NCI-H1092 (cell line): Measurements from ENCODE around the gene TMEM150B.

Experiments used
- DNase-seq: peaks from one replicate; lab custom pipeline; 2025; lab: John Stamatoyannopoulos, UW

TMEM150B gene

DNA sequence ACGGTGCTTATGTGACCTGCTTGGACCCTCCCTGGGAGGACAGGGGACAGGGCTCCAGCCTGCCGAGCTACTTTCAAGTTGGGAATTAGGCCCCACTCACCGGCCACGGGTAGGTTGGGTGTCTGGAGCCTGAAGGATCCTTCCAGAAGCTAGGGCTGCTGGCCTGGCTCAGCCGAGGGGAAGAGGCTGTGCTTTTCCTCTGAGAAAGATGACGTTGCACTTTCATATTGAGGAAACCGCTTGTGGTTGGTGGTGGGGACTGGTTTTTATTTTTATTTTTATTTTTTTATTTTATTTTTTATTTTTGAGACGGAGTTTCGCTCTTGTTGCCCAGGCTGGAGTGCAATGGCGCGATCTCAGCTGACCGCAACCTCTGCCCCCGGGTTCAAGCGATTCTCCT, at the start of gene TMEM150B:
TMEM150B (minus strand) TSS at position 170 of the 400 bp plus-strand sequence. CDS start 4,305 bp downstream, outside the sequence.
- no peak for DNase-seq

- DNase-seq, result no peak
Observed at GRCh38 chr19:55373993-55374757, 49.0 kb upstream of the TMEM150B start.

DNA sequence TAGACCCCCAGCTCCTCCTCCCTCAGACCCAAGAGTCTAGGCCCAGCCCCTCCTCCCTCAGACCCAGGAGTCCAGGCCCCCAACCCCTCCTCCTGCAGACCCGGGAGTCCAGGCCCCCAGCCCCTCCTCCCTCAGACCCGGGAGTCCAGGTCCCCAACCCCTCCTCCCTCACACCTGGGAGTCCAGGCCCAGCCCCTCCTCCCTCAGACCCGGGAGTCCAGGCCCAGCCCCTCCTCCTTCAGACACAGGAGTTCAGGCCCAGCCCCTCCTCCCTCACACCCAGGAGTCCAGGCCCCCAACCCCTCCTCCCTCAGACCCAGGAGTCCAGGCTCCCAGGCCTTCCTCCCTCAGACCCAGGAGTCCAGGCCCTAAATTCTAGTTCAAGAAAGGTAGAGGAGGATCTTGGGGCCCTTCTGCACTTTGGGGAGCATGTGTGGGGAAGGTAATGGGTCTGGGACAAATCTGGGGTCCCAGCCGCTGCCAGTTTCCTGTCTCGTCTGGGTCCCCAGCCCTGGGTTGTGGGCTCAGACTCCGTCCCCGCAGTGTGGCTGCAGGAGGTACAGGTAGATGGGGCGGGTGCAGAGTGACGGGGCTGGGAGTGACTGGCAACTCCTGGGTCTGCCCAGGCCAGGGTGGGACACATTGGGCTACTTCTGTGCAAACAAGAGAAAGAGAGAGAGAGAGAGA, 48.3 kb upstream of the TMEM150B start:
- no peak for DNase-seq

GRCh38 chr19:55372316-55373081, 47.4 kb upstream of the TMEM150B start:
- no peak for DNase-seq

GRCh38 chr19:55370305-55370988, 45.3 kb upstream of the TMEM150B start, which contains the start of gene IL11:
TSS of gene IL11 (minus strand) at chr19:55370463. CDS start at chr19:55370310, 153 bp downstream.
- DNase-seq, result no peak

GRCh38 chr19:55369653-55370304, 44.6 kb upstream of the TMEM150B start:
- no peak for DNase-seq

DNA sequence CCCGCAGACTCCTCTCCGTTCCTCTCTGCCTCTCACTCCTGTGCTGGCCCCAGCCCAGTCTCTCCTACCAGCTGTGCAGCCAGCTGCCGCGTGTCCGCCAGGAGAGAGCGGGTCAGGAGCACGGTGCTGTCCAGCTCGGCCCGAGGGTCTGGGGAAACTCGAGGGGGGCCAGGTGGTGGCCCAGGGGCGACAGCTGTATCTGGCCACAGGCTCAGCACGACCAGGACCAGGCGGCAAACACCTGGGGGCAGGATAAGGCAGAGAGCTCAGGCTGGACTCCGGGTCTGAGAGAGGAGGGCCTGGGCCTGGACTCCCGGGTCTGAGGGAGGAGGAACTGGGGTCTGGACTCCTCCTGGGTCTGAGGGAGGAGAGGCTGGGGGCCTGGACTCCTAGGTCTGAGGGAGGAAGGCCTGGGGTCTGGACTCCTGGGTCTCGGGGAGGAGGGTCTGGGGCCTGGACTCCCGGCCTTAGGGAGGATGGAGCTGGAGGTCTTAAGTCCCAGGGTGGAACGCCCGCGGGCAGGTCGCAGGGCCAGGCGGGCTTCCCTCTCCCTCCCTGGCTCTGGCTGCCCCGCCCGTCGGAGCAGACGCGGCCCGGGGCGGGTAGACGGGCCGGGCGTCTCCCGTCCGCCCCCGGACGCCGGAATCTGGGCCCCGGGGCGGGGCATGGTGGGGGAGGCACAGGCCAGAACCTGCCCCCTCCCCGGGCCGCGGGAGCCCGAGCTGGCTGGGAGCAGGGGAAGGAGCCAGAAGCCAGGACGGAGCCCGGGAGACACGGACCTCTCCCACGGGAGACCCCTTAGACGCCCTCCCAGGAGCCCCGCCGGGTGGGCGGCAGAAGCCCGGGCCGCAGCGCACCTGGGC, 43.8 kb upstream of the TMEM150B start:
- DNase-seq, result no peak

DNA sequence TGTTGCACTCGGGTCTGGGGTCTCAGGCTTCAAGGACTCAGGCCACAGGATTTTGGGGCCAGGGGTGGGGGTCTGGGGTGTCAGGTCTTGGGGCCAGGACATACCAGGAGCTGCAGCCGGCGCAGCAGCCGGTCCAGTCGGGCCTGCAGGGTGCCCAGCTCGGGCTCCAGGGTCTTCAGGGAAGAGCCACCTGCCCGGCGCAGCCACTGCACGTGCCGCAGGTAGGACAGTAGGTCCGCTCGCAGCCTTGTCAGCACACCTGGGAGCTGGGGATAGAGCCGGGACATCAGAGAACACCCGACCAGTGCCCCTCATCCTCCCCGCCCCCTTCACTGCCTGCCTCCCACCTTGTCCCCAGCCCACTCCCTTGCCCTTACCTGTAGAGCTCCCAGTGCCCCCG, 43.0 kb upstream of the TMEM150B start:
- no peak for DNase-seq

- DNase-seq, result no peak
Observed at GRCh38 chr19:55366790-55367189, 41.6 kb upstream of the TMEM150B start.

- DNase-seq, result no peak
Observed at GRCh38 chr19:55365964-55366363, 40.8 kb upstream of the TMEM150B start.

GRCh38 chr19:55365245-55365644, 40.1 kb upstream of the TMEM150B start:
- DNase-seq, result no peak

DNA sequence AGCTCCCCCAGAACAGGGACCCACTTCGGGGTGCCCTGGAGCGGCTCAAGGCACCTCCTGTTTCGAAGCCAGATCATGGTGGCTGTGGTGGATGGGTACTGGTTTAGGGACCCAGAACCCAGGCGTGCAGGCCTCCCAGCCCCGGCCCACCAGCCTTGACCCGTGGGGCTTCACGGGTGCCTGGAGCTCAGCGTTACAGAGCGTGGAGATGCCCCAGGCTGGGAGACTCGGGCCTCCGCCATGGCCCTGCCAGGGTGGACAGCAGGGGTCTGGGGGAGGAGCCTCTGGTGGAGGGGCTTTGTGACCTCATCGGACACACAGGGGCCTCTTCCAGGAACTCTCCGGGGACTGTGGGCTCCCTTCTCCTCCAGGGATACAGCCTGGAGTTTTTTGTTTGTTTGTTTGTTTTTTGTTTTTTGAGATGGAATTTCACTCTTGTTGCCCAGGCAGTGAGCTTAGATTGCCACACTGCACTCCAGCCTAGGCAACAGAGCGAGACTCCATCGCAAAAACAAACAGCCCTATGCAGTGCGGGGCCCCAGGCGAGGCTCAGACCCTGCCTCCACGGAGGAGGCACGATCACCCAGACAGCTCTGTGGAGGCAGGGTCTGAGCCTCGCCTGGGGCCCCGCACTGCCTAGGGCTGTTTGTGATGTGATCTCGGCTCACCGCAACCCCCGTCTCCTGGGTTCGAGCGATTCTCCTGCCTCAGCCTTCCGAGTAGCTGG, 38.0 kb upstream of the TMEM150B start, which contains the start of gene GARIN5B:
GARIN5B (minus strand) TSS at position 271 of the 727 bp plus-strand sequence; CDS start at position 77, 194 bp downstream.
- DNase-seq, result no peak

GRCh38 chr19:55362174-55362989, 37.2 kb upstream of the TMEM150B start:
- no peak for DNase-seq

DNA sequence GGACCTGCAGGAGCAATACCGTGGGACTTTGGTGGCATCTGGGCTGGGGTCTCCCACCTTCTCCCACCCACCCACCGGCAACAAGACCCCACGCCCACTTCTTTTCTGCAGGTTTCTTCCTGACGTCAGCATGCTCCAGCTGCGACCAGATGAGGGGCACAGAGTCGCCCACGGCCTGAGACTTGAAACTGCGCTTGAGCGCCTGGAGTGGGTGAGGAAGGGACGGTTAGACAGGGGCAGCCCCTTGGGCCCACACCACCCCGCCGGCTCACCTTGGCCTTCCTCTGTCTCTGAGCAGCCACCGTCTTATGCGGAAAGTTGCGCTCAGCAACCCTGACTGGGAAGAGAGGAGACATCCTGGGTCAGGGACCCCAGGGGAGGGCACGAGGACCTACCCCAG, 35.8 kb upstream of the TMEM150B start:
- no peak for DNase-seq

DNA sequence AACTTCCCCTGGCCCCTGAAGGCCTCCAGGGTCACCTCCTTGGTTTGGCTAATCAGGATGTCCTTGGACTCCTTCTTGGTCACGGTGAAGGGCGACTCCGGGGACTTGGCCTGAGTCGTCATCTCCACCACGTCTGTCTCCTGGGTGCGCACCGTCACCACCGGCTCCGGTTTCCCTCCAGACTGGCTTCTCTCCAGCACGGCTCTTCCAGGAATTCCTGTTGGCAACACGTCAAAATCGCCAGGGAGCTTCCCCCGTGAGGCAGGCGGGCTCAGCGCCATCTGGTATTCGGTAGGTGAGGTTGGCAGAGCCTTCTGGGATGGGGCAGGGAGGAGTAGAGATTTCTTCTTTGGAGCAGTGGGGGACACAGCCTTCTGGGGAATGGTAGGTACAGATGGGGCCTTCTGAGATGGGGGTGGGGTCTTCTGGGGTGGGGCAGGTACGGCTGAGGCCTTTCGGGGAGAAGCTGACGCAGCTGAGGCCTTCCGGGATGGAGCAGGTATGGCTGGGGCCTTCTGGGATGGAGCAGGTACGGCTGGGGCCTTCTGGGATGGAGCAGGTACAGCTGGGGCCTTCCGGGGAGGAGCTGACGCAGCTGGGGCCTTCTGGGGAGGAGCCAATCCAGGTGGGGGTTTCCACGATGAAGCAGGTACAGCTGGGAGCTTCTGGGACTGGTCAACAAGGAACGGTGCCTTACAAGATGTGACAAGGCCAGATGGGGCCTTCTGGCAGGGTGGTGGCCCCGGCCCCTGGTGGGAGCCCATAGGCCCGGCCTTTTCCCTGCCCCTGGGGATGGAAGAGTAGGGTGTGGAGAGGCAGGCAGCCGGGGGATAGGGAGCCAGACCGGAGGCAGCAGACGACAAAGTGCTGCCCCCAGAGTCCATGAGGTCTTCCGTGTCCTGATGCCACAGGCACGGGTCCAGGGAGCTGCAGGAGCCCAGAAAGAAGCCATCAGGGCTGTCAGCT, 34.1 kb upstream of the TMEM150B start:
- no peak for DNase-seq

DNA sequence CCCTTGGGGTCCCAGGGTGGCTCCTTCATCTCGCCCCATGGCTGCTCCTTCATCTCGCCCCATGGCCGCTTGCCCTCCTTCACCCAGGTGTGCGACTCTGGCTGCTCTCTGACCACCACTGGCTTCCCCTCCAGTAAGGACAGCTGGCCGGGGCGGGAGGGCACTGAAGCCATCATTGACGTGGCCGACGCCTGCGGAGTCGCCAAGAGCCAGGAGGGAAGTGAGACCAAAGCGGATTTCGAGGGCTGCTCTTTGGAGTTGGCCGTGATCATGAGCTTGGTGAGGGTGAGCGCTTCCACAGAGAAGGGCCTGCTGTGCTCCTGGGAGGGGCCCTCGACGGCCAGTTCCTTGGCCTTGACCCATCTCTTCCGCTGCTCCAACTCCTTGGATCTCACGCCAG, 33.4 kb upstream of the TMEM150B start:
- no peak for DNase-seq

- DNase-seq, result no peak
Observed at GRCh38 chr19:55355213-55355821, 30.2 kb upstream of the TMEM150B start.
